GM18505 (cell line): ENCODE measurements around the gene NGEF.

ENCODE experiments used
- ATAC-seq: cut with Tn5 transposase; IDR thresholded peaks from one replicate; pipeline ENCODE4 v1.9.1; 2021; ENCODE audit not compliant: unreplicated experiment
- POLR2A ChIP-seq: IDR thresholded peaks from 4 replicates; pipeline ENCODE4 v1.6.1; 2011; ENCODE audit warnings: borderline replicate concordance; ENCODE audit not compliant: insufficient read depth, insufficient read length; ENCODE audit errors: extremely low read depth

The NGEF gene

DNA sequence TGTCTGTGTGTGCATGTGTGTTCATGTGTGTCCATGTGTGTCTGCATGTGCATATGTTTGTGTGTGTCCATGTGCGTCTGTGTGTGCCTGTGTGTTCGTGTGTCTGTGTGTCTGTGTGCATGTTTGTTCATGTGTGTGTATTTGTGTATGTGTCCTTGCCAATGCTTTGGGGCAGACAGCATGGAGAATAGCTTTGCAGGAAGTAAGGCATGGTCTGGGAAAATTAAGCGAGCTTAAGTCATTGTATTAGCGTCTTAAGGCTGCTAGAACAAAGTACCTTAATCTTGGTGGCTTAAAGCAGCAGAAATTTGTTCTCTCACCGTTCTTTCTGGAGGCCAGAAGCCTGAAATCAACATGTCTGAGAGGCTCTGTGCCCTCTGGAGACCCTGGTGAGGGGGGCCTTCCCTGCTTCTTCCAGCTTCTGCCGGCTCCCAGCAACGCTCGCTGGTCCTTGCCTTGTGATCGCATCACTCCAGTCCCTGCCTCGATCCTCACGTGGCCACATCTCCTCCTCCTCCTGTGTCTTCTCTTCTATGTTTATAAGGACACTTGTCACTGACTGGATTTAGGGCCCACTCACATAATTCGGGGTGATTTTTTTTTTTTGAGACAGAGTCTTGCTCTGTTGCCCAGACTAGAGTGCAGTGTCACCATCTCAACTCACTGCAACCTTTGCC, 23.2 kb upstream of the NGEF start:
- no peak for TF ChIP-seq POLR2A
- no peak for ATAC-seq

DNA sequence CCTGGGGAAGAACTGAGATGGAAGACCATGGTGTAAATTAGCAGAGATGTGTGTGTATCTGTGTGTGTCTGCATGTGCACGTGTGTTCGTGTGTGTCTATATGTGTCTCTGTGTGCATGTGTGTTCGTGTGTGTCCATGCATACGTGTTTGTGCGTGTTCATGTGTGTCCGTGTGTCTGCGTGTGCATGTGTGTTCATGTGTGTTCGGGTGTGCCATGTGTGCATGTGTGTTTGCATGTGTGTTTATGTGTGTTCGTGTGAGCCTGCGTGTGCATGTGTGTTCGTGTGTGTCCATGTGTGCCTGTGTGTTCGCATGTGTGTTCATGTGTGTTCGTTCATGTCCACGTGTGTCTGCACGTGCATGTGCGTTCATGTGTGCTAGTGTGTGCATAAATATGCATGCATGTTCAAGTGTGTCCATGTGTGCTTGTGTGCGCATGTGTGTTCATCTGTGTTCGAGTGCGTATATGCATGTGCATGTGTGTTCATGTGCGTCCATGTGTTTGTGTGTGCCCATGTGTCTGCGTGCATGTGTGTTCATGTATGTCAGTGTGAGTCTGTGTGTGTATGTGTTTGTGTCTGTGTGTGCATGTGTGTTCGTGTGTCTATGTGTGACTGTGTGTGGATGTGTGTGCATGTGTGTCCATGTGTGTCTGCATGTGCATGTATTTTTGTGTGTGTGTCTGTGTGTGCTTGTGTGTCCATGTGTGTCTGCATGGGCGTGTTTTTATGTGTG, 22.5 kb upstream of the NGEF start:
- TF ChIP-seq POLR2A, result no peak
- ATAC-seq, result no peak

DNA sequence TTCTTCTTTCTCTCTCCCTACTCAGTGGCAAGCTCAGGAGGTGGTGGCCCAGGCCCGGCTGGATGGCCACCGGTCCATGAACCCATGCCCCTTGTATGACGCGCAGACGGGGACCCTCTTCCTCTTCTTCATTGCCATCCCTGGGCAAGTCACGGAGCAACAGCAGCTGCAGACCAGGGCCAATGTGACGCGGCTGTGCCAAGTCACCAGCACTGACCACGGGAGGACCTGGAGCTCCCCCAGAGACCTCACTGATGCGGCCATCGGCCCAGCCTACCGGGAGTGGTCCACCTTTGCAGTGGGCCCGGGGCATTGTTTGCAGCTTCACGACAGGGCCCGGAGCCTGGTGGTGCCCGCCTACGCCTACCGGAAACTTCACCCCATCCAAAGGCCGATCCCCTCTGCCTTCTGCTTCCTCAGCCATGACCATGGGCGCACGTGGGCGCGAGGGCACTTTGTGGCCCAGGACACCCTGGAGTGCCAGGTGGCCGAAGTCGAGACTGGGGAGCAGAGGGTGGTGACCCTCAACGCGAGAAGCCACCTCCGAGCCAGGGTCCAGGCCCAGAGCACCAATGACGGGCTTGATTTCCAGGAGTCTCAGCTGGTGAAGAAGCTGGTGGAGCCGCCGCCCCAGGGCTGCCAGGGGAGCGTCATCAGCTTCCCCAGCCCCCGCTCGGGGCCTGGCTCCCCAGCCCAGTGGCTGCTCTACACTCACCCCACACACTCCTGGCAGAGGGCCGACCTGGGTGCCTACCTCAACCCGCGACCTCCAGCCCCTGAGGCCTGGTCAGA, 21.2 kb upstream of the NGEF start:
- no peak for ATAC-seq
- TF ChIP-seq POLR2A, result no peak

DNA sequence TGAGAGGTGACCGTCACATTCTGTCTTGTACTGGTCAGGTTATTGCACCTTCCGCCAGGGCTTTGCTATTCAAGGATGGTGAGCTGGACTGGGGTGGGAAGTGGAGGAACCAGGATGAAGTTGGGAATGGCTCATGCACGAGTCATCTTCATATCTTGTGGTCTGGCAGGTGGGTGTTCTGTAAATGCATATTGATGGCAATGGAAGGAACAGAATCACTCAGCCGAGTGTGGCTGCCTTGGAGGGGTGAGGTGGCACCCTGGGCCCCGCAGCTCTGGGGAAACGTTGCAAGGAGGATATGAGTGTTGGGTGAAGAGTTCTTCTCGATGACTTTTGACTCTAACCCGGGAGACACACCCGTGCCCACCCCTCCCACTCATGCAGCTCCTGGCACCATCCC, 20.6 kb upstream of the NGEF start:
- no peak for ATAC-seq
- no peak for TF ChIP-seq POLR2A

- no peak for TF ChIP-seq POLR2A
- ATAC-seq, result no peak
Observed at GRCh38 chr2:233032551-233033320, 19.7 kb upstream of the NGEF start, which contains the start of gene NEU2. NEU2 (plus strand) TSS chr2:233032672; CDS start chr2:233032672, 0 bp downstream.

- no peak for TF ChIP-seq POLR2A
- ATAC-seq, result no peak
Observed at GRCh38 chr2:233031556-233032500, 18.8 kb upstream of the NGEF start.

DNA sequence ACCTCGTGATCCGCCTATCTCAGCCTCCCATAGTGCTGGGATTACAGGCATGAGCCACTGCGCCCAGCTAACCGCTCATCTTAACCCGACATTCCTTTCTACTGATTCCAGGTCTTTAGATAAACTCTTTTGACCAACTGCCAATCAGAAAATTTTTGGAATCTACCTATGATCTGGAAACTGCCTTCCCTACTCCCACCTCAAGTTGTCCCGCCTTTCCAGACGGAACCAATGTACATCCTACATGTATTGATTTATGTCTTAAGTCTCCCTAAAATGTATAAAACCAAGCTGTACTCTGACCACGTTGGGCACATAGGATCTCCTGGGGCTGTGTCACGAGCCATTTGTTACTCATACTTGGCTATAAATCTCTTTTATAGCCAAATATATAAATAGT, 16.3 kb upstream of the NGEF start:
- no peak for TF ChIP-seq POLR2A
- no peak for ATAC-seq

DNA sequence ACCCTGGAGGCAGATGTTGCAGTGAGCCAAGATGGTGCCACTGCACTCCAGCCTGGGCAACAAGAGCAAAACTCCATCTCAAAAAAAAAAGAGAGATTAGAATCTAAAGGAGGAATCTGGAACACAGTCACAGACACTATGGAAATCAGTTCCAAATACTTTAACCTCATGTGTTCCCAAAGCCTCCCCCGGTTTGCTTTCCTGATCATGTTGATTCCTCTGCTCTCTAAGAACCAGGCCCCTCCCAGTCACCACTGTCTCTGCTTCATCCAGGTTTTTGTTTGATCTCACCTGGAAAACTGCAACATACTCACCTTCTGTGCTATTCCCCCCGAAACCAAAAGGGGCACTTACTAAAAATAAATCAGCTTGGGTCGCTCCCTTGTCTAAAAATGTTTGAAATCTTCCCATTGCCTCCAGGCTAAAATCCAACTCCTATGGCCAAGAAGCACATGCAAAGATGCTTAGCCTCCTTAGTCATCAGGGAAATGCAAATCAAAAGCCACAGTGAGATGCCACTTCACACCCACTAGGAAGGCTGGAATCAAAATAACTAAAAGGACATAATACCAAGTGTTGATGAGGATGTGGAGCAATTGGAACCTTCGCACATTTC, 13.2 kb upstream of the NGEF start:
- no peak for TF ChIP-seq POLR2A
- ATAC-seq, result no peak

GRCh38 chr2:233025706-233026105, 12.7 kb upstream of the NGEF start:
- ATAC-seq, result no peak
- no peak for TF ChIP-seq POLR2A

DNA sequence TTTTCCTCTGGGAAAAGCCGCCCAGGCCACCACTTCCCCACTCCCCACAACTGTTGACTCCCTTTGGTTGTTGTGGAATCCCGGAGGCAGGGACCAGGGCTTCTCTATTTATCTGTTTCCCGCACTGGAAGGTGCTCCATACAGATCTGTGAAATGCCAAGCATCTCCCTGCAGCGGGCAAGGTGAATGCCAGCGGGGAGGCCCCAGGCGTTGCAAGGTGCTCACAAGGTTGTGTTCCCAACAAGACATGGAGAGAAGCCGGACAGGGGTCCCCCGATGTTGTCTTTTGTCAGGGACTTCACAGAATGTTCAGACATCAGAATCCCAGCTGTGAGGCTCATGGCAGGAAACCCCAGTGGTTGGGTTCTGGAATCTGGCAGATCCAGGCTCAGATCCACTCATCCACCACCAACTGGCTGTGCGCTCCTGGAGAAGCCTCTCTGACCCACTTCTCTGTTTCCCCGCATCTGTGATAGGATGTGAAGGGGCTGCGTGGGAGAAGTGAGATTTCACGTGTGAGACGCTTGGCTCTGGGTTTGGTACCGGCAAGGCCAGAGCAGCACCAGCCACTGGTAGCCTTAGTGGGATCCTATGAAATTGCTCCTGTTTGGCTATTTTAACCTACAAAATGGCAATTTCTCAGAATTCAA, 10.8 kb upstream of the NGEF start:
- ATAC-seq, result no peak
- TF ChIP-seq POLR2A, result no peak
